IPS-18c (cell line): ENCODE measurements around the gene VILL.

Source experiments
- H3K4me3 ChIP-seq: 2 replicates; pipeline ENCODE4 v1.7.0; 2013; ENCODE audit warnings: low read depth, mild to moderate bottlenecking, low read length, moderate library complexity; ENCODE audit not compliant: insufficient read depth
- H3K9me3 ChIP-seq: one replicate; pipeline ENCODE4 v1.6.1; 2013; ENCODE audit warnings: mild to moderate bottlenecking, low read length, moderate library complexity; ENCODE audit not compliant: control insufficient read depth, insufficient read depth

Gene VILL

DNA sequence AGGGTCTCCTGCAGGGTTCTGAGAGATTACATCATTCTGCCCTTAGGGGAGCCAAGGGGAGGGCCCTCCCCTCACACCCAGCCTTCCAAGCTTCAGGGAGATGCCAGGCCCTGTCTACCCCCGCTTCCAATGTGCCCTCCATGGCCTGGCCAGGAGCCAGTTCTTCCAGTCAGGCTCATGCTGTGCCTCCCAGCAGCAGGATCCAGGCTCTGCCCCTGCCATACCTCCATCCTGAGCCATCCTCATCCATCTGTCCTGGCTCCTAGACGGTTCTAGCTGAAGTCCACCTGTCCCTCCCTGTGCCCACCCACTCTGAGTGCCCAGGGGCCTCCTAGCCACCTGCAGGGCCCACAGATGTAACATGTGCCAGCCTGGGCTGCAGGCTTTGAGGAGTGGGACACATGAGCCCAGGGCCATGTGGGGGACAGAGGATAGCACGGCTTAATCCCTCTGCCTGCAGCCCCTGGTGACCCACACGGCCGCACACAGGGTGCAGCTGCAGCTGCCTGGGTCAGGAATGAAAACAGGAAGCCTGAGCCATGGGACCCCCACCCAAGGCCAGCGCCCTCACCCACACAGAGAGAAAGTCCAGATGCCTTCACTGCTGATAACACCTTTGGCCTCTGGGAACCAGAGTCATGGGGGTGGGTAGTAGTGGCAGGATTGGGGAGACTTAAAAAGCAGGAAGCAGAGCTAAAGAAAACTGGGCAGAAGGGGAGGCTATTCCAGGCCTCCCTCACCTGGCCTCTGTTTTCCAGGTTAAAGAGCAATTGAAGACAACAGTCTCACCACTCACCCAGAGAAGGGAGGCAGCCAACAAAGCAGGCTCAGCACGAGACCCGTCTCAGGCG, 27.1 kb downstream of the VILL start:
- Histone ChIP-seq H3K9me3 (no peaks in the 10 kb centered on the region), H3K4me3 (no peak overlapping the region)

DNA sequence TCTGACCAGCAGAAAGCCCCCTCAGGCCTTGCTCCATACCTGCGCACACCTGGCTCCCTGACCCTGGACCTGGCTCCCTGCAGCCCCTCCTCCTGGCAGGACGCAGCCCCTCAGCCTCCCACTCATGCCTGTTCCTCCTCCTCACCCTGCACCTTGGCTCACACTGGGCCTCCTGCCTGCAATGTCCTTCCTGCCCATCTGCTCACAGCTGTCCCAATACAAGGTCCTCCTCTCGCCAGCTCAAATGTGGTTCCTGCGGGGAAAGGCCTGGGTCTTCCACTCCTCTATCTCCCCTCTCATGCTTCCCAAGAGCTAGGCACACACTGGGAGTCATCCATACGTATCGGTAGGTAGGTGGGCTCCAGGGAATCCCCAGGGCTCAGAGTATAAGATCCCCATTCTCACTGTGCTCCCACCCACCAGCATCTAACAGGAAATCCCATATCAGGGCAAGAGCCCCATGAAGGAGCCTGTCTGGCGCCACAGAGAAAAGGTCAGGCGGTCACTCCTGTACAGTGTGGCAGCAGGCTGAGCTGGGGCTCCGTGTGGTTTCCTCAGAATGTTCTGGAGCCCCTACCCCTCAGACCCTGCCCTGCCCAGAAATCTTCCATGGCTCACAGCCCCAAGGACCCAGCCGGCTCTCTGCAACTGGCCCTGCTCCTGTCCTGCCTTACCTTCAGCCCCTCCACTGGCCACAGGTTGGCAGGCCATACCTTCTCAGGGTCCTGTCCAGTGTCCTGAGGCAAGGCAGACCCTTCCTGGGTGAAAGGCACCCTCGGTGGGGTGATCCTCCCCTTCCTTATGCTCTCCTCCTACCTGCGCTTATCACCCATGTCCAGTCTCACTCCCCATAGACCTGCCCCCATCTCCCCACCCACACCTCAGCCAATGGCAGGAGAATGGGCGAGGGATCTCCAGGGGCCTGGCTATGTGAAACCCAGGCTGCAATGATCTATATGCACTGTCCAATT, 28.0 kb downstream of the VILL start:
- no peaks in the 10 kb centered on the region for H3K9me3 ChIP-seq
- H3K4me3 ChIP-seq: no peak overlapping the region

DNA sequence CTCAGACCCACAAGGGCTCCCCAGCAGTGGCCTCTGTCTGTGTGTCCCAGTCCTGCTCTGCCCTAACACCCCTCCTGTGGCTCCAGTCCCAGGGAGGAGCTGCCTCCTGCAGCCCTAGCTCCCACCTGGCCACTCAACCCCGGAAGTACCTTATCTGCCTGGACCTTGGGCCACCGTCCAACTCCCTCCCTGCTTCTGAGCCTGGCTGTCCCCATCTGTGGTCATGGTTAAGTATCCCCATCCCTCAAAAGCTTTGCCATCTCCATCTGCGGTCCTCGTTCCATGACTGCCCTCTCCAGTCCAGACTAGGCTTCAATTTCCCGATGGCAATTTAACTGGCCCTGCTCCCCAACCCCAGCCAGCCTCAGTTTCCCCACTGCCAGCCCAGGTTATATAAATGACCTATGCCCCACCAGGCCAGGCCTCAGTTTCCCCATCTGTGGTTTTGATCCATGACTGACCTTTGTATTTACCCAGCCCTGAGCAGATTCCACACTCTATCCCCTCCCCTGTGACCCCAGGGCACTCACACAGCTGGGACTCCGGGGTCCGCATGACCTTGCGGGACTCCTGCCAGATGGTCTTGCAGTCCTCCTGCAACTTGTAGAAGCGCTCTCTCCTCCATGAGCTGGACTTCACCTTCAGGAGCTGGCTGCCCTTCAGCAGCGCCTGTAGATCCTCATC, 29.2 kb downstream of the VILL start:
- Histone ChIP-seq H3K4me3 (no peak overlapping the region), H3K9me3 (no peaks in the 10 kb centered on the region)

DNA sequence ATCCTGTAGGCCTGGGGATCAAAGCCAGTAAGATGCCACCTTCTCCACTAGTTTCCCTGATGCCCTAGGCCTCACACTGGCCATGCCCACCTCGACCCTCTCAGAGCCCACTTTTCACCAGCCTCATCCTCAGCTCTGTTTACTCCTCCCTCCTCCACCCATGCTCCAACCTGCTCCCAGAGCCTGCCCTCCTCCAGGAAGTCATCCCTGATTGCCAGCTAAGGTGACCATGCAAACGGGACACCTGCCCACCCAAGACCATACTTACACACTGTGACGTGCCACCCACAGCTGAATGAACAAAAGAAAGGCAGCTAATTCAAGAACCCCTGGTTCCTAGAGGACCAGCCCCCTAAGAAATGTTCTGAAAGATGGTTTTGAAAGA, 29.7 kb downstream of the VILL start:
- Histone ChIP-seq H3K4me3 (no peak overlapping the region), H3K9me3 (no peaks in the 10 kb centered on the region)

DNA sequence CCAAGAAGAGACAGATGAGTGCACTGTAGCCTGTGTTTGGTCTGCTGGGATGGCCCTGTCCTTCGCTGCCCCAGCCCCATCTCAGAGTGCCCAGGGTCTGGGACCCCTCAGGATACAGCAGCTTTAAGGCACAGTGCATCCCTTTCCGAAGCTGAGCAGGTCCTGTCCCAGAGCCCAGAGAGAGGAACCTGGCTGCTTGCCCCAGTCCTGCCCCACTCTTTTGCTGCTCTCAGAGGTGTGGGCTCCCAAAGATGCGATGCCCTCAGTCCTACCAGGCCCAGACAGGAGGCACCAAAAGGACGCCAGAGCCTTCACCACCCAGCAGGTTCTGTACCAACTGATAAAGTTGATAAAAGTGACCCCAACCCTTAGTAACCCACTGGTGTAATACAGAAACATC, 30.6 kb downstream of the VILL start:
- Histone ChIP-seq H3K9me3 (no peaks in the 10 kb centered on the region), H3K4me3 (no peak overlapping the region)

DNA sequence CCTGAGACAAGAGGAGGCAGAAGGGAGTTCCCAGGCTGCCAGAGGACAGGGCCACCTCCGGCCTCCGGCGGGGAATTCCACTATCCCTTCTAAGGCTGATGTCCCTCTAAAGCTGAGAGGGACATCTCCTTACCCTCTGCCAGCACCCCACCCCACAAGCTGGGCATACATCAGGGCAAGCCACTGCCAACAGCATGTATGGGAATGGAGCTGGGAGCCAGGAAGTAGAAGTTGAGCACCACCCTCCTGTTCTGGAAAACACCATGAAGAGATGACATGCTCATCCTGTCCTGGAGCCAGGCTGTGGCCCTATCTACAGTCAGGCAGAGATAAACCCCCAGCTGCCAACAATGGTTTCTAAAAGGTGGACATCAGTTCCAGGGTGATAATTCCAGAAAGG, 31.7 kb downstream of the VILL start:
- no peaks in the 10 kb centered on the region for H3K9me3 ChIP-seq
- H3K4me3 ChIP-seq: no peak overlapping the region

DNA sequence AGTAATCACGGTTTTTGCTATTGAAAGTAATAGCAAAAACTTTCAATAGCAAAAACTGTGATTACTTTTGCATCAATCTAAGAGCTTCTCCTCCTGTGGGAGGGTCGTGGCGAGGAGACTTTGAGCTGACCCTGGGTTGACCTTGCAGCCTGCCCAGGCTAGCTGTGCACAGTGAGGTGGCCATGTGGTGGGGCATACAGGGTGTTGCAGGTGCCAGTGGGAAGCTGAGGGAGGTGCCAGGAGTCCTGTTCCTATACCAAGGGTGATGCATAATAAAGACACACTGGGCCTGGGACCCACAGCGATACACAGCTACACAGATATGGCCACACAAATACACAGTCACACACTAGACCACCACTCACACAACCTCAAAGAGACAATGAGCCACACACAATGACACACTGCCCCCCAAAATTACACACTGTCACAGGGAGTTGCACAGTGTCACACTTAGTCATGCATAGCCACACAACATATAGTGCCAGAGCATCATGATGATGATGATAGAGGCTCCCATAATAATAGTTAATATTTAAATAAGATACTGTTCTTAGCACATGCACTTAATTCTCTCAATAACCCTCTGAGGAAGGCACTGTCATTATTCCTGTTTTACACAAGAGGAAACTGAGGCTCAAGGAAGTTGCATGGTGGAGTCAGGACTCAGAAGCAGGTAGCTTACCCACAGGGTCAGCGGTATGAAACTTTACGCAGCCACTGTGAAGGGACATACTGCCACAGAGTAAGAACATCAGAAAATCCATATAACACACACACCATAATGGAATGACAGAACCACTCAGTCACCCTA, 32.5 kb downstream of the VILL start:
- no peaks in the 10 kb centered on the region for H3K9me3 ChIP-seq
- no peak overlapping the region for H3K4me3 ChIP-seq

DNA sequence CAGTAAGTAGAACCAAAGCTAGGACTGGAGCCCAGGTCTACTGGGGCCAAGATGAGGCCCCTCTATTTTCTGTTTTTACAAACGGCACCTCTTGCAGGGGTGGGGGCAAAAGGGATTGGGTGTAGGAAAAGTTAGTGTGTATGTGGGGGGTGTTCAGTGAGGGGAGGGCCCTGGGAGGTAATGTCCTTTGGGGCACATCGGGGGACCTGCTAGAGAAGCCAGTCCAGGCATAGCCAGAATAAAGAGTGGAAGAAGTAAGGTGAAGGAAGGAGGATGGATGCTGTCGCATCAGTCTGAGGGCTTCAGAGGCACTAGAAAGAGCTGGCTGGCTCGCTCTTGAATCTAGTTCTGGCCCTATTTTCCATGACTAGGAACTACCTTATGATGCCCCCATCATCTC, 36.3 kb downstream of the VILL start:
- Histone ChIP-seq H3K4me3 (no peak overlapping the region), H3K9me3 (no peaks in the 10 kb centered on the region)

DNA sequence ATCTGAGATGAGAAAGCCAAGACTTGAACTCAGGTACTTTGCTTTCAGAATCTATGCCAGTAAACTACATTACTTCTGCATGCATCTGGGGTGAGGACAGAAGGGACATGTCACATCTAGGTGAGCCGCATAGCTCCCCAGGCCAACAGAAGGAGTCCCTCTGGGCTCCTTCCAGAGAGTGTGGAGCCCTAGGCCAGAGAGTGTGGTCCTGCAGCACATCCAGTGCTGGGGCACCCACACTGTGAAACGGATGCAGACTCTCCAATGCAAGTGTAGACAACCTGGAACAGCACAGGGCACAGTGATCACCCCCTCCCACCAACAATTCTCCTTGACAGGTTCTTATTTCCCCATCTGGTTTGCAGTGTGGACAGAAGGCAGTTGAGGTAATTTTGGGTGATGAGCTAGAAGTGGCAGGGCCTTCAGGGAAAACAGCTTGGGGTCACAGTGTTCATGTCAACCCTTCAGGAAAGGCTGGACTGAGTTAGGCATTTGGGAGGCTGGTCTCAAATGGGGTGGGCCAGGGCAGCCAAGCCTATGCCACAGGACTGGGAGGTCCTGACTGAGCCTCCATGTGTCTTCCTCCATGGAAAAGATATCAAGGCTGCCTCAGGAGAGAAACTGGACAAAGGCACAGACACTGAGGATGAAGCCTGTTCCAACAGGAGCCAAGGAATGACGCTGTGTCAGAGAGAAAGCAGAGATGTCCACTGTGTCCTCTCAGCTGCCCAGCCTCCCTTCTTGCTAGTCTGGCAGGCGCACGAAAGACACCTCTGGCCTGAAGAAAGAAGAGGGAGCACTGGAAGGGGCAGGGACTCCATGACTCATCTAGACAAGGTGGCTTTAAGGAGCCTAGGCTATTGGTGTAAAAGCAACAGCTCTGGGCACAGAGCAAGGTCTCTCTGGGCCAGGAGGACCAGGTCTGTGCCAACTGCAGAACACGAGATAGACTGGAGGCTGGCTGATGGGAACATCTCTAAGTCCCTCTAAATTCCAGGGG, 37.2 kb downstream of the VILL start:
- H3K4me3 ChIP-seq: peak overlapping the region; percentile 72; the same call in 1 of the 2 replicates

DNA sequence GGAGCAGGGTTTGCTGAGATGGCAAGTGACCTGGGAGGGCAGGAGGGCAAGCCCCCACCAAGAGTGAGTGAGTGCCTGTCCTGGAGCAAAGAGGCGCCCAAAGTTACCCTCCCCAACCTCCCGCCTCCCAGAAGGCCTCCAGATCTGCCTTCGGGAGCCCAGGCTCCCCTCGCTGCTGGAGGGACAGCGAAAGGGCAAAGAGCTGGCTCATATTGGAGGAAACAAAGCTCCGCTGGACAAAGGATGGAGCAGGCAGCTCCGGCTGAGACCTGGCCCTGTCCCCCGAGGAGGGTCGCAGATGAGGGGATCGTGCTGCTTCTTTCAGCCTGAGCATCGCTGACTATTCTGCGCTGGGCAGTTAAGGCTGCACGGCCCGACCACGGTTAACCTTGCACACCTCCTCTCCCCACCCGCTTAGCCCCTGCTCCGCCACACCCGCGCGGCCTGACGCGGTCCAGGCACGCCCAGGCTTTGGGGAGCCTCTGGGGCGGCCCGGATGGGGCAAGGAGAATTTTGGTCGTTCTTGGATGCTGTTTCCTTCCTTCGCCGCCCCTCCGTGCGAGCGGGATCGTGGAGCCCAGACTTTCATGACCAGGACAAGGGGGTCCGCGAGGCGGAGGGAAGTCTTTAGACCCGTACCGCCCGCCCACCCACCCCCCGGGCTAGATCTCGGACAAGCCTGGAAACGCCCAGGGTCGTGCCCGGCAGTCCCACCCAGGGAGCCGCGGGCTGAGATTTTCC, 38.2 kb downstream of the VILL start:
- Histone ChIP-seq H3K4me3 (peak overlapping the region; percentile 72), H3K9me3 (no peaks in the 10 kb centered on the region)

More for the DNA sequence above, 37.2 kb downstream of the VILL start:
- H3K9me3 ChIP-seq: no peaks in the 10 kb centered on the region

DNA sequence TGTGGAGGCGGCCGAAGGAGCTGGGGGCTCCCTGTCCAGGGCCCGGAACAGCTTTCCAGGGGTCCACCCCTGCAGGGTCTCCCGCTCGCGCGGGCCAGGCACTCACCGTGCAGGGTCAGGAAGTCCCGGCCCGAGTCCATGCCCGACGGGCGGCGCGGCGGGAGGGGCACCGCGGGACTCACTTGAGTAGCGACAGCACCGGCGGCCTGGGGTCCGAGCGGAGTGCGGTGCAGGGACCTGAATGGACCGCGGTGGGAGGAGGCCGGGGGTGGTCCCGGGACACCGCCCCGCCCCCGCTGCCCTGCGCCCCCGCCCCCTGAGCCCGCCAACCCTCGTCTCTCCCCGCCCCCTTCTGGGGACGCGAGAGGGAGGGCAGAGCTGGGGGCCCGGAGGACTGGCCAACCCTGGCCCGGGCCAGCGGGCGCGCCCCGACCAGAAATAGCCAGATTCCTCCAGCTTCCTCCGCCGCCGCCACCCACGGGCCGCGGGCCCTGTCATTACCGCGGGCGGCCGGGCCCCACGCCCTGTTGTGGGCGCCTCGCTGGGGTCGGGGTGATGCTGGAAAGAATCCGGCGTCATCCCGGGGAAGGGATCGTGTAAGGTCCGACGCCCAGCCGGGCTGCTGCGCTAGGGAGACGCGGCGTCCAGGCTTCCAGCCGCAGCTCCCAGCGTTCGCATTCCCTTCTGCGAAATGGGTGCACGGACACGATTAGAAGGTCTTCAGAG, 39.0 kb downstream of the VILL start, which contains the start of gene PLCD1:
Gene PLCD1 (minus strand): TSS at position 243 of the 726 bp plus-strand sequence. CDS start 103 bp downstream, at position 140.
- Histone ChIP-seq H3K9me3 (no peaks in the 10 kb centered on the region), H3K4me3 (peak within 1 kb of the TSS; percentile 72)

DNA sequence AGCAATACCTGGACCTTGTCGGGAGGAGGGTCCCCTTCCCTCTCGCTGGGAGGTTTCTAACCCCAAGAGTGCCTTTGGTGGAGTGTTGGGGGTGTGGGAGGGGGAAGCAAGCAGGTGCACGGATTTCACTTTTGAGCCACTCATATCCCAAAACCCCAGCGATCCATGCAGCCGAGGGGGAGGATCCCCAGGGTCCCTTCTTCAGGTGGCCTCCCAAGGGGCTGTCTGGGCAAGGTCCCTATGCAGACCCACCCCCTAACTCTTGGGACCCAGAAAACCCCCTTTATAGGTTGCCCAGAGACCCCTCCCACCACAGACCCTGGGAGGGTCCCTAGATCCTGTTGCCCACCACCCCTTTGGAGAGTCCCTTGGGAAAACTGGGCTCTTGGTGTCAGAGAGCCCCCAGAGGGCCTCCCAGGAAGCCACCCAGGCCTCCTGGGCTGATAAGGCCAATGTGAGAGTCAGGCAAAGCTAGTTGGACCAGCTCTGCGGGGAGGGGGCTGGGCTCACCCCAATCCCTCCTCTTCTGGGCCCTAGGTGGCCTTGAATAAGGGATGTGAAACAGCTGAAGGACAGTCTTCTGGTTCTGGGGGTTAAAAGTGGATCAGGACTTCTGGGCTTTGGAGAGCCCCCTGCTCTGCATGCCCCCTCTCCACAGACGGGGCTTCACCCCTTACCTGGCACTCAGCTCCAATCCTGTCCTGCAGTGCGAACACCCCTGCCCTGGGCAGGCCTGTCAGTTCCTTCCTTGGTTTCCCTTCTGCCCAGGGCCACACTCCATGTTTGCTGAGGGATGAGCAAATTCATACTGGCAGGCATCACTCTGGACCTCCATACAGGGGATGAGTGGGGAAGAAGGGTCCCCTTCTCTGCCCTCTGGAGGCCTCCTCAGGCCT, 39.8 kb downstream of the VILL start:
- peak overlapping the region; percentile 68 for H3K4me3 ChIP-seq
- no peaks in the 10 kb centered on the region for H3K9me3 ChIP-seq

DNA sequence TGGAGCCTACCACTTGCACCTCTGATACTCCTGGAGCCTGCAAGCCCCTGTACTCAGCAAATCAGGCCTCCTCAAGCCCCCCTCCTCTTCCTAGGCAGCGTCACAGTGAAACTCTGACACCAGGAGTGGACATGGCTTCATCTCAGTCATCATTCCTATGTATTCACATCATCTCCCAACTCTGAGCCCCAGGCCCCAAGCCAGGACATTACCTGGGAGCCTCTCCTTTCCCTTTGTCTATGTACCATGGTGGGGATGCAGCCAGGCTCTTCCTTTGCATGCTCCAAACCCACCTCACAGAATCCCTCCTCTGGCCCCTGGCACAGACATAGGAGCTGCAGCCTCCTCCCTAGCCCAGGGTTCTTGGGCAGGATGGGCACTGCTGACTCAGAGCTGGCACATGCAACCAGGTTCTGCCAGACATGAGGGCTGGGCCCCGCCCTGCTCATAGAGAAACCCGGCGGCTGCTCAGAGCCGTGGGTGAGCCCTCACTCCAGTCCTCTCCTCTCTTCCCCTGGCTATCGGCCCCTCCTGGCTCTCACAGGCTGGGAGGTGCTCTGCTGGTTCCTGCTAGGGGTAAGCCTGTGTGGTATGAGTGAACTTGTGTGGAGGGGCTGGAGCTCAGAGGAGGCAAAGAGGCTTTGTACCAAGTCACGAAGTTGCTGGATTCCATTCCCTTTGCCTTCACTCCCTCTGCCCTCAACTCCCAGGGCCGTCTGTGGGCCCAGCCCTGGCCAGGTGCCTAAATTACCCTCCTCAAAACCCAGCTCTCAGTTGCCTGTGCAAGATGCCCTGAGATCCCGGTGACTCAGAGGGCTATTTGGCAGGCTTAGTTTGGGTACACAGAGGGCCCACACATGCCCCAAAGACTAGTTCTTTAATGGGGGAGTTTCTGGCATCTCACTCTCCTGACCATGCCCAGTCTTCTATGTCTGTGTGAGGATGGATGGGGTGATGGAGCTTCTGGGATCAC, 40.7 kb downstream of the VILL start:
- Histone ChIP-seq H3K4me3 (no peak overlapping the region), H3K9me3 (no peaks in the 10 kb centered on the region)
